HepG2 (cell line): ENCODE results near the gene TUBE1. TPM values are rescaled to one million over a fixed set of nuclear protein-coding genes. Genes with fewer than 3 reads are reported as not detected.

Experiments
- ATAC-seq: fragments of 200-7000 bp; cut with Tn5 transposase; 3 replicates; pipeline ENCODE4 v1.9.1; 2020; ENCODE audit warnings: mild to moderate bottlenecking, moderate library complexity
- BruUV-seq: library from RNA; stranded (reverse); fragments of 400-500 nt; replicated peaks from 2 replicates; lab custom pipeline; 2021; lab: Mats Ljungman, UMichigan
- CTCF ChIA-PET: fragments of 300-600 bp; formaldehyde crosslinking; extraction: SDS; loops from one replicate; lab custom pipeline; 2021; ENCODE audit warnings: low total read pairs, inconsistent platforms, low intra/inter-chr PET ratio; lab: Yijun Ruan, JAX
- POLR2A ChIA-PET: fragments of 350-600 bp; sonication (Branson Sonifier 250); formaldehyde crosslinking; loops from one replicate; lab custom pipeline; 2020; ENCODE audit warnings: antibody characterized with exemption, inconsistent platforms; lab: Yijun Ruan, JAX
- DNase-seq: peaks from one replicate; pipeline ENCODE4 v3.0.0-alpha.2; 2015; ENCODE audit warnings: low spot score
- FAIRE-seq: peaks from 3 replicates; lab custom pipeline; 2011; peaks lifted over from hg19 to GRCh38; lab: Jason Lieb, UNC
- H2AFZ ChIP-seq: one replicate; pipeline ENCODE4 v1.6.1; 2011; ENCODE audit warnings: low read length, inconsistent platforms
- H3K27ac ChIP-seq: fragments of 300-600 bp; 3 replicates; pipeline ENCODE4 v1.8.0; 2011; ENCODE audit warnings: mixed run types, mild to moderate bottlenecking, mixed read lengths, low read length, inconsistent platforms; ENCODE audit not compliant: insufficient read depth; ENCODE audit errors: extremely low read length
- H3K27me3 ChIP-seq, 2 experiments: fragments of 200-600 bp in 1 of 2; 2 replicates in 1 of 2; 3 replicates in 1 of 2; pipeline versions ENCODE4 v1.6.0 to v1.8.0; 2011; ENCODE audit warnings: low read length in 2 of 2, mild to moderate bottlenecking in 2 of 2, moderate library complexity in 2 of 2, inconsistent platforms in 1 of 2; ENCODE audit not compliant: insufficient read depth in 2 of 2, control insufficient read depth in 1 of 2
- H3K36me3 ChIP-seq, 2 experiments: fragments of 200-600 bp in 1 of 2; replicated peaks in 1 of 2; 2 replicates in 1 of 2; 3 replicates in 1 of 2; pipeline versions ENCODE4 v1.5.1 to v1.8.0; 2011; ENCODE audit warnings: low read length in 2 of 2, inconsistent platforms in 1 of 2; ENCODE audit not compliant: insufficient read depth in 2 of 2, control insufficient read depth in 1 of 2
- H3K4me1 ChIP-seq: 2 replicates; pipeline ENCODE4 v1.5.1; 2012; ENCODE audit warnings: low read length, inconsistent platforms; ENCODE audit not compliant: insufficient read depth
- H3K4me2 ChIP-seq: 2 replicates; pipeline ENCODE4 v1.6.0; 2011; ENCODE audit warnings: low read depth, low read length, inconsistent platforms
- H3K4me3 ChIP-seq, 3 experiments: fragments of 200-600 bp in 1 of 3; sonication (generic), shearing (Covaris generic) in 1 of 3; replicated peaks in 1 of 3; 2 replicates each; pipeline ENCODE4 v1.5.1; 2011 to 2016; ENCODE audit warnings: low read length in 3 of 3, inconsistent platforms in 2 of 3, low read depth in 2 of 3, mild to moderate bottlenecking in 2 of 3, control low read depth in 1 of 3, mixed read lengths in 1 of 3; ENCODE audit not compliant: insufficient read depth in 1 of 3
- H3K79me2 ChIP-seq: one replicate; pipeline ENCODE4 v1.6.1; 2011; ENCODE audit warnings: low read length, inconsistent platforms; ENCODE audit not compliant: insufficient read depth
- H3K9ac ChIP-seq: 2 replicates; pipeline ENCODE4 v1.6.0; 2011; ENCODE audit warnings: mild to moderate bottlenecking, low read depth, low read length, inconsistent platforms; ENCODE audit not compliant: insufficient read depth
- H3K9me3 ChIP-seq: 2 replicates; pipeline ENCODE4 v1.5.1; 2012; ENCODE audit warnings: mild to moderate bottlenecking, low read length
- H4K20me1 ChIP-seq: 2 replicates; pipeline ENCODE4 v1.6.0; 2011; ENCODE audit warnings: inconsistent platforms, mild to moderate bottlenecking, low read length, moderate library complexity; ENCODE audit not compliant: insufficient read depth
- ATF4 ChIP-seq, 2 experiments: fragments of 450-650 bp in 1 of 2; sonication (generic) in 1 of 2; formaldehyde crosslinking; IDR thresholded peaks; 2 replicates each; pipeline versions ENCODE4 v1.5.0 to v1.8.0; 2020 to 2022; ENCODE audit warnings: mild to moderate bottlenecking in 1 of 2, missing genetic modification reagents in 1 of 2
- ESRRA ChIP-seq: sonication (generic); formaldehyde crosslinking; IDR thresholded peaks from 2 replicates; pipeline ENCODE4 v1.5.1; 2020; ENCODE audit warnings: mild to moderate bottlenecking, low read depth, missing genetic modification reagents
- LBX2 ChIP-seq: sonication (generic); formaldehyde crosslinking; IDR thresholded peaks from 2 replicates; pipeline ENCODE4 v1.5.0; 2020; ENCODE audit warnings: missing genetic modification reagents, mild to moderate bottlenecking, borderline replicate concordance
- NCOR1 ChIP-seq: fragments of 200-600 bp; sonication (generic); IDR thresholded peaks from 2 replicates; pipeline ENCODE4 v1.7.0; 2017; ENCODE audit warnings: antibody characterized with exemption, low read length, borderline replicate concordance
- NFKB2 ChIP-seq: sonication (generic); formaldehyde crosslinking; IDR thresholded peaks from 2 replicates; pipeline ENCODE4 v1.4.0; 2020; ENCODE audit warnings: missing genetic modification reagents, borderline replicate concordance
- PRDM4 ChIP-seq: sonication (generic); formaldehyde crosslinking; IDR thresholded peaks from 2 replicates; pipeline ENCODE4 v1.9.0; 2021; ENCODE audit warnings: missing genetic modification reagents, borderline replicate concordance
- RFXAP ChIP-seq: sonication (generic); formaldehyde crosslinking; IDR thresholded peaks from 2 replicates; pipeline ENCODE4 v1.4.0; 2020; ENCODE audit warnings: missing genetic modification reagents, borderline replicate concordance
- STAG1 ChIP-seq: sonication (generic); formaldehyde crosslinking; IDR thresholded peaks from 2 replicates; pipeline ENCODE4 v1.4.0; 2020; ENCODE audit warnings: missing genetic modification reagents
- ZHX1 ChIP-seq: sonication (generic); formaldehyde crosslinking; IDR thresholded peaks from 2 replicates; pipeline ENCODE4 v1.8.1; 2022; ENCODE audit warnings: low read depth, mild to moderate bottlenecking, missing genetic modification reagents
- ZNF253 ChIP-seq: sonication (generic); formaldehyde crosslinking; IDR thresholded peaks from 2 replicates; pipeline ENCODE4 v1.8.0; 2022; ENCODE audit warnings: mild to moderate bottlenecking, missing genetic modification reagents, borderline replicate concordance
- ZNF335 ChIP-seq: sonication (generic); formaldehyde crosslinking; IDR thresholded peaks from 2 replicates; pipeline ENCODE4 v1.4.0; 2020; ENCODE audit warnings: missing genetic modification reagents
- ZNF75D ChIP-seq: sonication (generic); formaldehyde crosslinking; IDR thresholded peaks from 2 replicates; pipeline ENCODE4 v1.8.1; 2023; ENCODE audit warnings: missing genetic modification reagents, mild to moderate bottlenecking, borderline replicate concordance
- WGBS: methylation state at CpG from one replicate; pipeline ENCODE4 v1.1.6; 2017; ENCODE audit warnings: low lambda C conversion rate; 5-methylcytosine and 5-hydroxymethylcytosine counted together
- in situ Hi-C: cut with HindIII; loops from 2 replicates; pipeline ENCODE4 v1.10.0; 2017; ENCODE audit warnings: low pct_unique_long_range_greater_than_20kb; ENCODE audit not compliant: extremely low pct_ligation_motif_present
- intact Hi-C: fragments of 100-400 bp; cut with micrococcal nuclease; formaldehyde crosslinking; loops from one replicate; pipeline ENCODE4 v1.10.0; 2022; ENCODE audit not compliant: unreplicated experiment
- polyA plus RNA-seq, 8 experiments: library from polyadenylated mRNA; depleted of rRNA in 3 of 8; stranded (reverse) in 7 of 8; unstranded in 1 of 8; fragments of >200 nt; fragmentation: Illumina TruSeq in 4 of 8; extraction: Trizol in 4 of 8; gene quantifications; 2 replicates each; pipeline versions ENCODE4 v1.2.1 to v1.2.3, GENCODE V29; 2011 to 2016; ENCODE audit warnings: low read depth in 4 of 8, missing spikeins in 1 of 8, mixed read lengths in 1 of 8; ENCODE audit not compliant: insufficient read depth in 1 of 8
- total RNA-seq, 5 experiments: library from RNA; depleted of rRNA; stranded (reverse); fragments of >200 nt; fragmentation: Illumina TruSeq; extraction: Trizol; gene quantifications; 2 replicates each; pipeline ENCODE4 v1.2.3, GENCODE V29; 2016; ENCODE audit warnings: low read depth in 1 of 5

TUBE1 gene
- total and polyA plus RNA-seq, 2 of the 13 experiments (the other 11 are each of a cell fraction or from before 2014, with no cell fraction given), result 17.3 to 22.6 TPM

- POLR2A ChIA-PET, result no interaction called here
- in situ Hi-C loops, result no loop called here
Measured at GRCh38 chr6:112032728-112033127, 54.6 kb downstream of the TUBE1 start.

More at GRCh38 chr6:112032728-112033127, 54.6 kb downstream of the TUBE1 start:
- no peaks in the 10 kb centered on the region for H3K9me3 ChIP-seq
- H3K4me2 ChIP-seq, result no peak overlapping the region
- WGBS, result 42% methylated on average over 5 of the region's 6 CpGs
- H3K9ac ChIP-seq, result no peak overlapping the region
- CTCF ChIA-PET, result no interaction called here
- H3K36me3 ChIP-seq, result no peaks in the 10 kb centered on the region
- intact Hi-C loops, result no loop called here
- BruUV-seq, result no TSS peak
- ATAC-seq, result no peak
- no peaks in the 10 kb centered on the region for H4K20me1 ChIP-seq
- no peak for FAIRE-seq
- no peak overlapping the region for H2AFZ ChIP-seq
- H3K4me1 ChIP-seq, result peaks cover 36% of the 10 kb centered on the region
- DNase-seq, result no peak
- peaks cover 0 to 10% of the 10 kb centered on the region in 2 experiments; a peak in 3 of 5 replicates for H3K27me3 ChIP-seq
- no peak overlapping the region for H3K4me3 ChIP-seq
- H3K79me2 ChIP-seq, result no peaks in the 10 kb centered on the region
- TF ChIP-seq RFXAP (no peak), ZNF335 (CRISPR knock-in tag) (no peak), STAG1 (no peak), ESRRA (CRISPR knock-in tag) (no peak), PRDM4 (no peak), NFKB2 (CRISPR knock-in tag) (no peak), LBX2 (no peak), NCOR1 (no peak), ATF4 (CRISPR knock-in tag; IDR thresholded peaks at IDR 0.05) (no peak), ZNF253 (CRISPR knock-in tag) (no peak), ZNF75D (CRISPR knock-in tag) (no peak), ZHX1 (no peak)
- no peak overlapping the region for H3K27ac ChIP-seq
